Psoas muscle (tissue), 8 donors: ENCODE results near the gene RBP4. TPM values are rescaled to one million over a fixed set of nuclear protein-coding genes. Genes with fewer than 3 reads are reported as not detected.

Experiments used
- ATAC-seq, 4 donors: fragments of 200-7000 bp; cut with Tn5 transposase; one replicate each; pipeline ENCODE4 v1.9.1; 2020; ENCODE audit warnings: moderate library complexity in 3 of 4, mild to moderate bottlenecking in 2 of 4
- DNase-seq, 2 donors: peaks; one replicate each; pipeline ENCODE4 v3.0.0-alpha.2; 2020
- H3K27ac ChIP-seq: fragments of 200-600 bp; one replicate; pipeline ENCODE4 v1.8.0; 2022
- H3K27me3 ChIP-seq, 3 donors: fragments of 200-600 bp in 1 of 3; one replicate each; pipeline versions ENCODE4 v1.6.1 to v1.8.0; 2013 to 2022; ENCODE audit warnings: low read length in 2 of 3, mild to moderate bottlenecking in 2 of 3, moderate library complexity in 1 of 3; ENCODE audit not compliant: insufficient read depth in 3 of 3
- H3K36me3 ChIP-seq, 2 donors: fragments of 200-600 bp in 1 of 2; one replicate each; pipeline versions ENCODE4 v1.6.1 to v1.8.0; 2013 to 2022; ENCODE audit warnings: low read depth in 1 of 2, mild to moderate bottlenecking in 1 of 2, moderate library complexity in 1 of 2; ENCODE audit not compliant: insufficient read depth in 1 of 2
- H3K4me1 ChIP-seq: fragments of 200-600 bp; one replicate; pipeline ENCODE4 v1.8.0; 2022
- H3K4me3 ChIP-seq: fragments of 200-600 bp; one replicate; pipeline ENCODE4 v1.8.0; 2022; ENCODE audit warnings: mild to moderate bottlenecking
- H3K9me3 ChIP-seq: fragments of 200-600 bp; one replicate; pipeline ENCODE4 v1.8.0; 2022
- CTCF ChIP-seq: fragments of 200-600 bp; IDR thresholded peaks from one replicate; pipeline ENCODE4 v1.8.0; 2022; ENCODE audit warnings: antibody characterized with exemption
- WGBS, 3 donors: extraction: QIAGEN DNeasy Blood & Tissue Kit; methylation state at CpG; one replicate each; pipeline versions ENCODE4 v1.1.6 to v1.1.7; 2013; 5-methylcytosine and 5-hydroxymethylcytosine counted together
- intact Hi-C, 2 donors: fragments of 100-400 bp; cut with DNase I; formaldehyde crosslinking; loops; one replicate each; pipeline versions ENCODE4 v1.11.0 to v1.14.2; 2022
- polyA plus RNA-seq, 3 donors: library from polyadenylated mRNA; stranded (reverse); fragments of 200-250 nt; gene quantifications; one replicate each; pipeline ENCODE4 v1.2.3, GENCODE V29; 2013
- total RNA-seq, 4 donors: library from RNA; stranded (reverse); fragmentation: NEBNext Ultra II Directional in 2 of 4; extraction: Animal tissue kit (Norgen Biotek cat#: 25700) in 2 of 4; gene quantifications; one replicate each; pipeline versions ENCODE4 v1.2.1 to v1.2.4, GENCODE V29; 2021 to 2023
- donor health status: healthy with polysubstance abuse.
- donor health status: DM: no; HTN: no; CAD: no; lungs with moderate emphysema.
- donor health status: Bipolar disorder and iron deficiency.
- donor health status: healthy.
- donor health status: DM: yes; HTN: yes; CAD: no.
- donor health status: DM: no; HTN: no; CAD: no.
- donor health status: DM: no; HTN: no; CAD: no.
- donor health status: DM: yes; HTN: yes; CAD: no.

The RBP4 gene
- total and polyA plus RNA-seq, 7 donors, result 1.0 to 13.6 (median 2.2) TPM

GRCh38 chr10:93591065-93591808 is 9.8 kb downstream of the RBP4 start:
- Histone ChIP-seq H3K9me3 (no peaks in the 10 kb centered on the region), H3K27ac (no peak overlapping the region), H3K36me3 (no peaks in the 10 kb centered on the region), H3K4me1 (no peaks in the 10 kb centered on the region), H3K27me3 (no peaks in the 10 kb centered on the region), H3K4me3 (no peak overlapping the region)
- intact Hi-C loops, result no loop called here
- no peak for TF ChIP-seq CTCF
- WGBS, 3 donors, result 73 to 77% (median 73%) methylated on average over 8 of the region's 8 CpGs
- DNase-seq, result no peak
- no peak for ATAC-seq

GRCh38 chr10:93590638-93591037 is 10.4 kb downstream of the RBP4 start:
- H3K9me3 ChIP-seq, result no peaks in the 10 kb centered on the region
- no peaks in the 10 kb centered on the region for H3K27me3 ChIP-seq
- WGBS, 3 donors, result 85 to 91% (median 85%) methylated on average over 7 of the region's 7 CpGs
- no peak overlapping the region for H3K4me3 ChIP-seq
- DNase-seq (no peak), ATAC-seq (no peak)
- TF ChIP-seq CTCF, result no peak
- intact Hi-C loops, result no loop called here
- H3K27ac ChIP-seq, result no peak overlapping the region
- H3K4me1 ChIP-seq, result no peaks in the 10 kb centered on the region
- no peaks in the 10 kb centered on the region for H3K36me3 ChIP-seq

- intact Hi-C loops, result no loop called here
- no peaks in the 10 kb centered on the region for H3K36me3 ChIP-seq
- DNase-seq (no peak), ATAC-seq (no peak)
- no peaks in the 10 kb centered on the region for H3K27me3 ChIP-seq
- H3K27ac ChIP-seq, result no peak overlapping the region
- TF ChIP-seq CTCF, result no peak
- H3K4me1 ChIP-seq, result no peaks in the 10 kb centered on the region
- 81 to 83% (median 83%) methylated on average over 15 of the region's 15 CpGs for WGBS, 3 donors
- no peaks in the 10 kb centered on the region for H3K9me3 ChIP-seq
- H3K4me3 ChIP-seq, result no peak overlapping the region
Measured at GRCh38 chr10:93589648-93590562, 11.1 kb downstream of the RBP4 start.

GRCh38 chr10:93584445-93584844 is 16.6 kb downstream of the RBP4 start:
- intact Hi-C loops, result no loop called here
- Histone ChIP-seq H3K36me3 (no peaks in the 10 kb centered on the region), H3K27me3 (peaks cover 0 to 2% (median 0%) of the 10 kb centered on the region in 3 donors), H3K9me3 (no peaks in the 10 kb centered on the region), H3K4me3 (no peak overlapping the region), H3K27ac (no peak overlapping the region), H3K4me1 (no peaks in the 10 kb centered on the region)
- ATAC-seq (no peak), DNase-seq (no peak)
- TF ChIP-seq CTCF, result no peak
- 86 to 96% (median 89%) methylated on average over 7 of the region's 7 CpGs for WGBS, 3 donors
